K562 (cell line): Measurements from ENCODE around the gene DOCK7. TPM values are rescaled to one million over a fixed set of nuclear protein-coding genes. Genes with fewer than 3 reads are reported as not detected.

ENCODE experiments used
- ATAC-seq: fragments of 200-7000 bp; cut with Tn5 transposase; 3 replicates; pipeline ENCODE4 v1.9.1; 2020; ENCODE audit warnings: moderate library complexity
- BruUV-seq: library from RNA; stranded (reverse); fragments of 400-500 nt; replicated peaks from 2 replicates; lab custom pipeline; 2021; lab: Mats Ljungman, UMichigan
- CTCF ChIA-PET: fragments of 300-600 bp; formaldehyde crosslinking; extraction: SDS; loops from one replicate; lab custom pipeline; 2021; ENCODE audit warnings: low intra/inter-chr PET ratio; lab: Yijun Ruan, JAX
- POLR2A ChIA-PET: fragments of 300-600, 350-650 bp; sonication (Branson Sonifier 250); formaldehyde crosslinking; extraction: SDS; loops from one replicate; lab custom pipeline; 2021; ENCODE audit warnings: antibody characterized with exemption, inconsistent platforms; lab: Yijun Ruan, JAX
- DNase-seq, 4 experiments: peaks; one replicate each; pipeline versions ENCODE4 v3.0.0 to v3.0.0-alpha.2; 2011 to 2018; ENCODE audit warnings: low spot score in 3 of 4, mixed read lengths in 3 of 4; ENCODE audit errors: extremely low read depth in 1 of 4
- FAIRE-seq: peaks from 2 replicates; lab custom pipeline; 2011; peaks lifted over from hg19 to GRCh38; lab: Jason Lieb, UNC
- H2AFZ ChIP-seq: 2 replicates; pipeline ENCODE4 v1.6.0; 2011; ENCODE audit warnings: low read depth, low read length, control low read depth, inconsistent platforms
- H3K27ac ChIP-seq: fragments of 200-600 bp; 3 replicates; pipeline ENCODE4 v1.8.0; 2011; ENCODE audit warnings: low read depth, mild to moderate bottlenecking, control low read depth, inconsistent platforms, low read length, moderate library complexity, mixed read lengths; ENCODE audit errors: extremely low read depth
- H3K27me3 ChIP-seq, 2 experiments: fragments of 300-600 bp in 1 of 2; 2 replicates in 1 of 2; 3 replicates in 1 of 2; pipeline versions ENCODE4 v1.6.0 to v1.8.0; 2011; ENCODE audit warnings: inconsistent platforms in 2 of 2, low read length in 2 of 2, mild to moderate bottlenecking in 1 of 2, mixed read lengths in 1 of 2, moderate library complexity in 1 of 2; ENCODE audit not compliant: control insufficient read depth in 2 of 2, insufficient read depth in 2 of 2
- H3K36me3 ChIP-seq: fragments of 300-600 bp; 3 replicates; pipeline ENCODE4 v1.8.0; 2011; ENCODE audit warnings: mild to moderate bottlenecking, low read length, inconsistent platforms; ENCODE audit not compliant: control insufficient read depth, insufficient read depth
- H3K4me1 ChIP-seq, 2 experiments: fragments of 200-600 bp in 1 of 2; replicated peaks in 1 of 2; 2 replicates in 1 of 2; 3 replicates in 1 of 2; pipeline versions ENCODE4 v1.5.1 to v1.8.0; 2011; ENCODE audit warnings: inconsistent platforms in 2 of 2, low read length in 2 of 2, mild to moderate bottlenecking in 1 of 2, mixed read lengths in 1 of 2, moderate library complexity in 1 of 2; ENCODE audit not compliant: control insufficient read depth in 2 of 2, insufficient read depth in 2 of 2
- H3K4me2 ChIP-seq: 2 replicates; pipeline ENCODE4 v1.6.1; 2011; ENCODE audit warnings: low read length, control low read depth, inconsistent platforms, mixed read lengths; ENCODE audit not compliant: insufficient read depth
- H3K4me3 ChIP-seq: fragments of 200-600 bp; sonication (generic), shearing (Covaris generic); 2 replicates; pipeline ENCODE4 v1.5.1; 2016; ENCODE audit warnings: control low read depth, inconsistent platforms
- H3K79me2 ChIP-seq: fragments of 200-600 bp; 3 replicates; pipeline ENCODE4 v1.8.0; 2011; ENCODE audit warnings: low read length, inconsistent platforms; ENCODE audit not compliant: control insufficient read depth, insufficient read depth
- H3K9ac ChIP-seq, 2 experiments: 2 replicates each; pipeline versions ENCODE4 v1.6.0 to v1.6.1; 2011; ENCODE audit warnings: low read depth in 2 of 2, low read length in 2 of 2, control low read depth in 1 of 2, inconsistent platforms in 1 of 2, mild to moderate bottlenecking in 1 of 2, mixed read lengths in 1 of 2; ENCODE audit not compliant: insufficient read depth in 1 of 2
- H3K9me1 ChIP-seq: one replicate; pipeline ENCODE4 v1.6.0; 2011; ENCODE audit warnings: inconsistent platforms, mild to moderate bottlenecking, low read length, moderate library complexity; ENCODE audit not compliant: control insufficient read depth, insufficient read depth
- H3K9me3 ChIP-seq: replicated peaks from 2 replicates; pipeline ENCODE4 v1.5.1; 2011; ENCODE audit warnings: low read depth, low read length, inconsistent platforms; ENCODE audit not compliant: control insufficient read depth, insufficient read depth
- H4K20me1 ChIP-seq: replicated peaks from 2 replicates; pipeline ENCODE4 v1.6.1; 2011; ENCODE audit warnings: low read length, inconsistent platforms, mixed read lengths; ENCODE audit not compliant: control insufficient read depth, insufficient read depth
- BRF1 ChIP-seq: IDR thresholded peaks from 3 replicates; pipeline ENCODE4 v1.6.1; 2011; ENCODE audit warnings: borderline replicate concordance, mild to moderate bottlenecking; ENCODE audit not compliant: insufficient read length; ENCODE audit errors: extremely low read depth
- DDX20 ChIP-seq: fragments of 450-650 bp; IDR thresholded peaks from 2 replicates; pipeline ENCODE4 v1.6.1; 2016; ENCODE audit warnings: missing genetic modification characterization, low read depth, mild to moderate bottlenecking, missing compliant biosample characterization, moderate library complexity
- ELF1 ChIP-seq: fragments of 200-800 bp; sonication (Bioruptor generic); IDR thresholded peaks from 2 replicates; pipeline ENCODE4 v1.6.1; 2016; ENCODE audit warnings: missing genetic modification characterization, missing compliant biosample characterization
- ETV5 ChIP-seq: sonication (generic); formaldehyde crosslinking; IDR thresholded peaks from 2 replicates; pipeline ENCODE4 v1.4.0; 2020; ENCODE audit warnings: low read depth, mild to moderate bottlenecking, missing genetic modification reagents
- KDM1A ChIP-seq, 2 experiments: fragments of 450-650 bp; IDR thresholded peaks; 2 replicates each; pipeline ENCODE4 v1.6.1; 2016; ENCODE audit warnings: mild to moderate bottlenecking in 2 of 2
- NCOA6 ChIP-seq: fragments of 450-650 bp; IDR thresholded peaks from 2 replicates; pipeline ENCODE4 v1.6.1; 2017; ENCODE audit warnings: mild to moderate bottlenecking
- NR4A1 ChIP-seq, 2 experiments: fragments of 250-450 bp in 1 of 2; fragments of 450-650 bp in 1 of 2; sonication (Bioruptor Pico) in 1 of 2; IDR thresholded peaks; 2 replicates each; pipeline versions ENCODE4 v1.4.0 to v1.6.1; 2016 to 2020; ENCODE audit warnings: mild to moderate bottlenecking in 2 of 2, missing compliant biosample characterization in 1 of 2, missing genetic modification characterization in 1 of 2, moderate library complexity in 1 of 2
- POLR2AphosphoS2 ChIP-seq: IDR thresholded peaks from 2 replicates; pipeline ENCODE4 v1.6.1; 2012; ENCODE audit warnings: low read length, improper control_type of control experiment
- RBM25 ChIP-seq: fragments of 200-400 bp; formaldehyde crosslinking; IDR thresholded peaks from 2 replicates; pipeline ENCODE4 v1.6.1; 2018; ENCODE audit warnings: low read length, low read depth, moderate library complexity; ENCODE audit not compliant: severe bottlenecking
- SMARCA5 ChIP-seq: fragments of 450-650 bp; IDR thresholded peaks from 2 replicates; pipeline ENCODE4 v1.6.1; 2016
- ZNF24 ChIP-seq: fragments of 450-650 bp; IDR thresholded peaks from 2 replicates; pipeline ENCODE4 v1.6.1; 2016
- ZNF830 ChIP-seq: fragments of 250-450 bp; sonication (Bioruptor Pico); IDR thresholded peaks from 2 replicates; pipeline ENCODE4 v1.5.0; 2021; ENCODE audit warnings: mild to moderate bottlenecking
- WGBS: fragments of 100-300 bp; shearing (Covaris generic); methylation state at CpG from one replicate; pipeline ENCODE4 v1.1.6; 2016; ENCODE audit warnings: low coverage, mixed read lengths; ENCODE audit not compliant: insufficient coverage; ENCODE audit errors: missing lambda C conversion rate; 5-methylcytosine and 5-hydroxymethylcytosine counted together
- in situ Hi-C: fragments of 300-500 bp; cut with MboI; formaldehyde crosslinking; loops from 4 replicates; pipeline ENCODE4 v1.15.0; 2018; ENCODE audit warnings: inconsistent platforms, mixed read lengths
- intact Hi-C: fragments of 100-400 bp; cut with micrococcal nuclease; formaldehyde crosslinking; loops from 2 replicates; pipeline ENCODE4 v1.14.2; 2022
- polyA plus RNA-seq, 8 experiments: library from polyadenylated mRNA; depleted of rRNA in 4 of 8; stranded (reverse) in 5 of 8; unstranded in 3 of 8; fragments of >200 nt; fragmentation: Nextera tagmentation in 2 of 8; fragmentation: Illumina TruSeq in 1 of 8; extraction: Ambion mirVana in 2 of 8; extraction: Trizol in 1 of 8; gene quantifications; 2 replicates each; pipeline versions ENCODE4 v1.2.1 to v1.2.3, GENCODE V29; 2011 to 2014; ENCODE audit warnings: inconsistent platforms in 1 of 8, missing spikeins in 1 of 8
- total RNA-seq, 7 experiments: library from RNA; depleted of rRNA in 6 of 7; stranded (reverse); fragments of >200 nt in 6 of 7; fragmentation: Illumina TruSeq in 2 of 7; extraction: Trizol in 2 of 7; gene quantifications; 2 replicates each; pipeline versions ENCODE4 v1.2.1 to v1.2.3, GENCODE V29; 2011 to 2021; ENCODE audit warnings: low replicate concordance in 1 of 7
- TF ChIP-seq, protein P1 (sequence below), 2 experiments: fragments of 450-650 bp; conservative IDR thresholded peaks; 2 replicates each; pipeline ENCODE4 v1.6.1; 2017; ENCODE audit warnings: mild to moderate bottlenecking in 2 of 2, moderate library complexity in 2 of 2
- TF ChIP-seq, protein P2 (sequence below): conservative IDR thresholded peaks from 2 replicates; pipeline ENCODE4 v1.6.1; 2011; ENCODE audit warnings: low read depth, mild to moderate bottlenecking, low read length; ENCODE audit not compliant: control insufficient read depth
- TF ChIP-seq, protein P3 (sequence below): sonication (generic); formaldehyde crosslinking; IDR thresholded peaks from 2 replicates; pipeline ENCODE4 v1.8.0; 2022; ENCODE audit warnings: mild to moderate bottlenecking, missing genetic modification reagents

The DOCK7 gene
- total and polyA plus RNA-seq, 9 of the 15 experiments (the other 6 are each of a cell fraction or from before 2014, with no cell fraction given), result 4.9 to 35.1 (median 12.6) TPM

DNA sequence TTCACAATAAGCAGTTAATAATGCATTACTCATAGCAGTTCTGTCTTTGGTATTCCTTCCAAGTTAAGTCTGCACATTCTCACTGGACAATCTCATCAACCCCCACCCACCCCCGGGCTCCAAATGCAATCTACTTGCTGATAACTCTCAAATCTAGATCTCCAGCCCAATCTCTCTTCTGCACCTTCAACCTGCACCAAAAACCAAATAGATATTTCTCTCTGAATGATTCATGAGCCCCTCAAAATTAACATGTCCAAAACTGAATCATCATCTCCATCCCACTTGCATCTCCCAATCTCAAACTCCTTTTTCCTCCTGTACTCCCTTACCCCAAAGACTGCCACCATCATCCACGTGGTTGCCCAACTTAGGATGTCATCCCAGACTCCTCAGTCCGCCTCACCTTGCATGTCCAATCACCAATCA is 2.7 kb downstream of the DOCK7 start:
- Histone ChIP-seq H3K4me3 (no peak overlapping the region), H4K20me1 (no peaks in the 10 kb centered on the region), H3K4me1 (peaks cover 19 to 26% of the 10 kb centered on the region in 2 experiments; a peak in 4 of 5 replicates), H3K36me3 (no peaks in the 10 kb centered on the region), H3K4me2 (no peak overlapping the region; the same call in 1 of the 2 replicates), H3K9ac (no peak overlapping the region), H3K27me3 (no peaks in the 10 kb centered on the region), H3K79me2 (peaks cover 16% of the 10 kb centered on the region; the same call in 2 of the 3 replicates), H3K27ac (no peak overlapping the region), H3K9me1 (no peaks in the 10 kb centered on the region), H3K9me3 (no peaks in the 10 kb centered on the region), H2AFZ (no peak overlapping the region)
- WGBS, result 33% methylated on average over 2 of the region's 3 CpGs
- ATAC-seq (no peak), FAIRE-seq (no peak), DNase-seq (peak; percentile 13 to 34 (median 24))
- in situ Hi-C loops, result no loop called here
- no TSS peak for BruUV-seq
- ChIA-PET POLR2A (no interaction called here), CTCF (no interaction called here)
- intact Hi-C loops, result loop anchor here (10.0 kb wide), 1 partner anchor 49 kb away; no protein-coding TSS in a partner anchor
- TF ChIP-seq ETV5 (CRISPR knock-in tag) (no peak), KDM1A (IDR thresholded peaks at IDR 0.05) (peak; percentile 29 to 47; a peak in 2 of 4 replicates), SMARCA5 (no peak), ZNF830 (CRISPR knock-in tag) (no peak), ELF1 (no peak), NCOA6 (no peak), NR4A1 (CRISPR knock-in tag; IDR thresholded peaks at IDR 0.05) (no peak), NR4A1 (tag; IDR thresholded peaks at IDR 0.05) (no peak), DDX20 (tag) (no peak), POLR2AphosphoS2 (no peak), RBM25 (no peak), ZNF24 (no peak), BRF1 (no peak)
- TF ChIP-seq, protein P1, sequence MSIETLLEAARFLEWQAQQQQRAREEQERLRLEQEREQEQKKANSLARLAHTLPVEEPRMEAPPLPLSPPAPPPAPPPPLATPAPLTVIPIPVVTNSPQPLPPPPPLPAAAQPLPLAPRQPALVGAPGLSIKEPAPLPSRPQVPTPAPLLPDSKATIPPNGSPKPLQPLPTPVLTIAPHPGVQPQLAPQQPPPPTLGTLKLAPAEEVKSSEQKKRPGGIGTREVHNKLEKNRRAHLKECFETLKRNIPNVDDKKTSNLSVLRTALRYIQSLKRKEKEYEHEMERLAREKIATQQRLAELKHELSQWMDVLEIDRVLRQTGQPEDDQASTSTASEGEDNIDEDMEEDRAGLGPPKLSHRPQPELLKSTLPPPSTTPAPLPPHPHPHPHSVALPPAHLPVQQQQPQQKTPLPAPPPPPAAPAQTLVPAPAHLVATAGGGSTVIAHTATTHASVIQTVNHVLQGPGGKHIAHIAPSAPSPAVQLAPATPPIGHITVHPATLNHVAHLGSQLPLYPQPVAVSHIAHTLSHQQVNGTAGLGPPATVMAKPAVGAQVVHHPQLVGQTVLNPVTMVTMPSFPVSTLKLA (conservative IDR thresholded peaks at IDR 0.05), result 0 out of 4 replicates have a peak, but pooled peaks of 1 of the 2 experiments have one; percentile 19
- TF ChIP-seq, protein P2, sequence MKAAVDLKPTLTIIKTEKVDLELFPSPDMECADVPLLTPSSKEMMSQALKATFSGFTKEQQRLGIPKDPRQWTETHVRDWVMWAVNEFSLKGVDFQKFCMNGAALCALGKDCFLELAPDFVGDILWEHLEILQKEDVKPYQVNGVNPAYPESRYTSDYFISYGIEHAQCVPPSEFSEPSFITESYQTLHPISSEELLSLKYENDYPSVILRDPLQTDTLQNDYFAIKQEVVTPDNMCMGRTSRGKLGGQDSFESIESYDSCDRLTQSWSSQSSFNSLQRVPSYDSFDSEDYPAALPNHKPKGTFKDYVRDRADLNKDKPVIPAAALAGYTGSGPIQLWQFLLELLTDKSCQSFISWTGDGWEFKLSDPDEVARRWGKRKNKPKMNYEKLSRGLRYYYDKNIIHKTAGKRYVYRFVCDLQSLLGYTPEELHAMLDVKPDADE, result no peak
- TF ChIP-seq, protein P3, sequence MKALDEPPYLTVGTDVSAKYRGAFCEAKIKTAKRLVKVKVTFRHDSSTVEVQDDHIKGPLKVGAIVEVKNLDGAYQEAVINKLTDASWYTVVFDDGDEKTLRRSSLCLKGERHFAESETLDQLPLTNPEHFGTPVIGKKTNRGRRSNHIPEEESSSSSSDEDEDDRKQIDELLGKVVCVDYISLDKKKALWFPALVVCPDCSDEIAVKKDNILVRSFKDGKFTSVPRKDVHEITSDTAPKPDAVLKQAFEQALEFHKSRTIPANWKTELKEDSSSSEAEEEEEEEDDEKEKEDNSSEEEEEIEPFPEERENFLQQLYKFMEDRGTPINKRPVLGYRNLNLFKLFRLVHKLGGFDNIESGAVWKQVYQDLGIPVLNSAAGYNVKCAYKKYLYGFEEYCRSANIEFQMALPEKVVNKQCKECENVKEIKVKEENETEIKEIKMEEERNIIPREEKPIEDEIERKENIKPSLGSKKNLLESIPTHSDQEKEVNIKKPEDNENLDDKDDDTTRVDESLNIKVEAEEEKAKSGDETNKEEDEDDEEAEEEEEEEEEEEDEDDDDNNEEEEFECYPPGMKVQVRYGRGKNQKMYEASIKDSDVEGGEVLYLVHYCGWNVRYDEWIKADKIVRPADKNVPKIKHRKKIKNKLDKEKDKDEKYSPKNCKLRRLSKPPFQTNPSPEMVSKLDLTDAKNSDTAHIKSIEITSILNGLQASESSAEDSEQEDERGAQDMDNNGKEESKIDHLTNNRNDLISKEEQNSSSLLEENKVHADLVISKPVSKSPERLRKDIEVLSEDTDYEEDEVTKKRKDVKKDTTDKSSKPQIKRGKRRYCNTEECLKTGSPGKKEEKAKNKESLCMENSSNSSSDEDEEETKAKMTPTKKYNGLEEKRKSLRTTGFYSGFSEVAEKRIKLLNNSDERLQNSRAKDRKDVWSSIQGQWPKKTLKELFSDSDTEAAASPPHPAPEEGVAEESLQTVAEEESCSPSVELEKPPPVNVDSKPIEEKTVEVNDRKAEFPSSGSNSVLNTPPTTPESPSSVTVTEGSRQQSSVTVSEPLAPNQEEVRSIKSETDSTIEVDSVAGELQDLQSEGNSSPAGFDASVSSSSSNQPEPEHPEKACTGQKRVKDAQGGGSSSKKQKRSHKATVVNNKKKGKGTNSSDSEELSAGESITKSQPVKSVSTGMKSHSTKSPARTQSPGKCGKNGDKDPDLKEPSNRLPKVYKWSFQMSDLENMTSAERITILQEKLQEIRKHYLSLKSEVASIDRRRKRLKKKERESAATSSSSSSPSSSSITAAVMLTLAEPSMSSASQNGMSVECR, result no peak
